Right lobe of liver (tissue), 4 donors: ENCODE data around the gene TTC28.

ENCODE experiments used
- POLR2A ChIP-seq: fragments of 450-650 bp; IDR thresholded peaks from one replicate; pipeline ENCODE4 v1.6.1; 2017; ENCODE audit warnings: antibody characterized with exemption, mild to moderate bottlenecking
- TF ChIP-seq, protein P1 (sequence below), 4 donors: fragments of 200-600 bp in 3 of 4; fragments of 450-650 bp in 1 of 4; IDR thresholded peaks; one replicate each; pipeline versions ENCODE4 v1.5.1 to v1.8.0; 2016 to 2022; ENCODE audit warnings: antibody characterized with exemption in 4 of 4, mild to moderate bottlenecking in 2 of 4
- donor health status: DM: no; HTN: no; CAD: no.
- donor health status: DM: no; HTN: no; CAD: no.
- donor health status: DM: no; HTN: yes; CAD: no.

DNA sequence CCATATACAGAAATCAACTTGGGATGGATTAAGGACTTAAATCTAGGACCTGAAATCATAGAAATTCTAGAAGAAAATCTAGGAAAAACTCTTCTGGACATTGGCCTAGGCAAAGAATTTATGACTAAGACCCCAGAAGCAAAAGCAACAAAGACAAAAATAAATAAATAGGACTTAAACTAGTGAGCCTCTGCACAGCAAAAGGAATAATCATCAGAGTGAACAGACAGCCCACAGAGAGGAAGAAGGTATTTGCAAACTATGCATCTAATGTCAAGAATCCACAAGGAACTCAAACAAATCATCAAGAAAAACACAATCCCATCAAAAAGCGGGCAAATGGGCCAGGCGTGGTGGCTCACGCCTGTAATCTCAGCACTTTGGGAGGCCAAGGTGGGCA lies 32.4 kb downstream of the TTC28 start:
- TF ChIP-seq, protein P1, sequence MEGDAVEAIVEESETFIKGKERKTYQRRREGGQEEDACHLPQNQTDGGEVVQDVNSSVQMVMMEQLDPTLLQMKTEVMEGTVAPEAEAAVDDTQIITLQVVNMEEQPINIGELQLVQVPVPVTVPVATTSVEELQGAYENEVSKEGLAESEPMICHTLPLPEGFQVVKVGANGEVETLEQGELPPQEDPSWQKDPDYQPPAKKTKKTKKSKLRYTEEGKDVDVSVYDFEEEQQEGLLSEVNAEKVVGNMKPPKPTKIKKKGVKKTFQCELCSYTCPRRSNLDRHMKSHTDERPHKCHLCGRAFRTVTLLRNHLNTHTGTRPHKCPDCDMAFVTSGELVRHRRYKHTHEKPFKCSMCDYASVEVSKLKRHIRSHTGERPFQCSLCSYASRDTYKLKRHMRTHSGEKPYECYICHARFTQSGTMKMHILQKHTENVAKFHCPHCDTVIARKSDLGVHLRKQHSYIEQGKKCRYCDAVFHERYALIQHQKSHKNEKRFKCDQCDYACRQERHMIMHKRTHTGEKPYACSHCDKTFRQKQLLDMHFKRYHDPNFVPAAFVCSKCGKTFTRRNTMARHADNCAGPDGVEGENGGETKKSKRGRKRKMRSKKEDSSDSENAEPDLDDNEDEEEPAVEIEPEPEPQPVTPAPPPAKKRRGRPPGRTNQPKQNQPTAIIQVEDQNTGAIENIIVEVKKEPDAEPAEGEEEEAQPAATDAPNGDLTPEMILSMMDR (IDR thresholded peaks at IDR 0.05): no peak
- TF ChIP-seq POLR2A: no peak
